HFFc6 (cell line): ENCODE measurements around the gene COX4I1. TPM values are rescaled to one million over a fixed set of nuclear protein-coding genes. Genes with fewer than 3 reads are reported as not detected.

Experiments
- DNase-seq: peaks from one replicate; pipeline ENCODE4 v3.0.0-alpha.2; 2018
- H3K27ac Mint-ChIP-seq: 2 replicates; pipeline ENCODE4 v1.8.0; 2020; ENCODE audit warnings: mild to moderate bottlenecking, mixed read lengths
- H3K27me3 Mint-ChIP-seq: 2 replicates; pipeline ENCODE4 v1.8.0; 2021; ENCODE audit warnings: mild to moderate bottlenecking, moderate library complexity, mixed read lengths; ENCODE audit not compliant: insufficient read depth
- H3K36me3 Mint-ChIP-seq: 2 replicates; pipeline ENCODE4 v1.8.0; 2021; ENCODE audit warnings: low read depth, mixed read lengths
- H3K4me1 Mint-ChIP-seq: 2 replicates; pipeline ENCODE4 v1.8.0; 2020; ENCODE audit warnings: low read depth, mixed read lengths
- H3K4me3 Mint-ChIP-seq: 2 replicates; pipeline ENCODE4 v1.8.0; 2020; ENCODE audit warnings: mild to moderate bottlenecking, moderate library complexity, mixed read lengths
- H3K9me3 Mint-ChIP-seq: 2 replicates; pipeline ENCODE4 v1.8.0; 2020; ENCODE audit warnings: mild to moderate bottlenecking, mixed read lengths
- total RNA-seq, 6 experiments: library from RNA; stranded (reverse); fragmentation: NEBNext Ultra II Directional; extraction: Animal tissue kit (Norgen Biotek cat#: 25700); gene quantifications; 2 replicates in 1 of 6; 3 replicates in 5 of 6; pipeline ENCODE4 v1.2.3, GENCODE V29; 2021
- TF ChIP-seq, protein P1 (sequence below): fragments of 200-600 bp; sonication (generic); IDR thresholded peaks from 2 replicates; pipeline ENCODE4 v1.5.0; 2021; ENCODE audit warnings: antibody characterized with exemption, mild to moderate bottlenecking

Gene COX4I1
- total RNA-seq, 6 experiments from 2014 or later, result 427 to 518 (median 497) TPM

DNA sequence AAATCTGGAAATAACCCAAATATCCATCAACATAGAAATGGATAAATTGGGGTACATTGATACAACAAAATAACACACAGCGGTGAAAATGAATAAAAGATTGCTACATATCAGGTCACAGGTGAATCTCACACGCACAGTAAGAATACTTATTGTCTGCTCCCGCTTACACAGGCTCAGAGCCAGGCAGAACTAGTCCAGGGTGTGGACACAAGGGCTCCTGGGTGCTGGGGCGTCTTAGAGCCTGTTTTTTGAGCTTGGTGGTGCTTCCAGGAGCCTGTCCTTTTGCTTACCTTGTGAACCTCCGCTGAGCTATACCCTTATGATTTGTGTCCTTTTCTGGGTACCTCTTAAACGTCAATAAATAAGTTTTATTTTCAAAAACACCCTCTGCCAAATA is 28.8 kb upstream of the COX4I1 start:
- Mint-ChIP-seq H3K4me1 (peaks cover 24% of the 10 kb centered on the region), H3K9me3 (no peaks in the 10 kb centered on the region), H3K36me3 (no peaks in the 10 kb centered on the region), H3K4me3 (no peak overlapping the region), H3K27ac (no peak overlapping the region), H3K27me3 (peaks cover 1% of the 10 kb centered on the region)
- TF ChIP-seq, protein P1, sequence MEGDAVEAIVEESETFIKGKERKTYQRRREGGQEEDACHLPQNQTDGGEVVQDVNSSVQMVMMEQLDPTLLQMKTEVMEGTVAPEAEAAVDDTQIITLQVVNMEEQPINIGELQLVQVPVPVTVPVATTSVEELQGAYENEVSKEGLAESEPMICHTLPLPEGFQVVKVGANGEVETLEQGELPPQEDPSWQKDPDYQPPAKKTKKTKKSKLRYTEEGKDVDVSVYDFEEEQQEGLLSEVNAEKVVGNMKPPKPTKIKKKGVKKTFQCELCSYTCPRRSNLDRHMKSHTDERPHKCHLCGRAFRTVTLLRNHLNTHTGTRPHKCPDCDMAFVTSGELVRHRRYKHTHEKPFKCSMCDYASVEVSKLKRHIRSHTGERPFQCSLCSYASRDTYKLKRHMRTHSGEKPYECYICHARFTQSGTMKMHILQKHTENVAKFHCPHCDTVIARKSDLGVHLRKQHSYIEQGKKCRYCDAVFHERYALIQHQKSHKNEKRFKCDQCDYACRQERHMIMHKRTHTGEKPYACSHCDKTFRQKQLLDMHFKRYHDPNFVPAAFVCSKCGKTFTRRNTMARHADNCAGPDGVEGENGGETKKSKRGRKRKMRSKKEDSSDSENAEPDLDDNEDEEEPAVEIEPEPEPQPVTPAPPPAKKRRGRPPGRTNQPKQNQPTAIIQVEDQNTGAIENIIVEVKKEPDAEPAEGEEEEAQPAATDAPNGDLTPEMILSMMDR, result no peak
- DNase-seq, result no peak

DNA sequence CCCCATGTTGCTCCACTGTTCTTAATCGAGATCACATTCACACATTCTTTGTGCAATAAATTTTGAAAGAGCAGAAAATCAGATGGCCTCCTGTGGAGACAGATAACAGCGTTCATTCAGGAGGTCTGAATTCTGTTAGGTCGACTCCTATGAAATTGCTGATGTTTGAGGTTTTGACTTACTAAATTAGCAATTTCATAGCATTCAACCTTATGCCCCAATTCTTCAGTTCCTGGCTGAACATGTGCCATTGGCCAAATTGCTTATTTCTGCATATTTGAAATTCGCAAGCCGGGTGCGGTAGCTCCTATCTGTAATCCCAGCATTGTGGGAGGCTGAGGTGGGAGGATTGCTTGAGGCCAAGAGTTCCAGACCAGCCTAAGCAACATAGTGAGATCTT is 26.5 kb upstream of the COX4I1 start:
- DNase-seq, result no peak
- H3K27ac Mint-ChIP-seq, result no peak overlapping the region
- H3K27me3 Mint-ChIP-seq, result peaks cover 1% of the 10 kb centered on the region; the same call in 1 of the 2 replicates
- TF ChIP-seq, protein P1, result no peak
- H3K4me3 Mint-ChIP-seq, result no peak overlapping the region
- peaks cover 14% of the 10 kb centered on the region for H3K4me1 Mint-ChIP-seq
- H3K36me3 Mint-ChIP-seq, result peaks cover 8% of the 10 kb centered on the region; the same call in 1 of the 2 replicates
- no peaks in the 10 kb centered on the region for H3K9me3 Mint-ChIP-seq

GRCh38 chr16:85774136-85774535 is 25.4 kb upstream of the COX4I1 start:
- DNase-seq, result no peak
- H3K27me3 Mint-ChIP-seq, result peaks cover 1% of the 10 kb centered on the region; the same call in 1 of the 2 replicates
- TF ChIP-seq, protein P1, result no peak
- no peaks in the 10 kb centered on the region for H3K9me3 Mint-ChIP-seq
- peaks cover 19% of the 10 kb centered on the region for H3K4me1 Mint-ChIP-seq
- no peak overlapping the region for H3K4me3 Mint-ChIP-seq
- no peak overlapping the region for H3K27ac Mint-ChIP-seq
- H3K36me3 Mint-ChIP-seq, result peaks cover 19% of the 10 kb centered on the region; the same call in 1 of the 2 replicates

GRCh38 chr16:85774811-85775210 is 24.7 kb upstream of the COX4I1 start:
- TF ChIP-seq, protein P1, result no peak
- no peak overlapping the region for H3K4me3 Mint-ChIP-seq

DNA sequence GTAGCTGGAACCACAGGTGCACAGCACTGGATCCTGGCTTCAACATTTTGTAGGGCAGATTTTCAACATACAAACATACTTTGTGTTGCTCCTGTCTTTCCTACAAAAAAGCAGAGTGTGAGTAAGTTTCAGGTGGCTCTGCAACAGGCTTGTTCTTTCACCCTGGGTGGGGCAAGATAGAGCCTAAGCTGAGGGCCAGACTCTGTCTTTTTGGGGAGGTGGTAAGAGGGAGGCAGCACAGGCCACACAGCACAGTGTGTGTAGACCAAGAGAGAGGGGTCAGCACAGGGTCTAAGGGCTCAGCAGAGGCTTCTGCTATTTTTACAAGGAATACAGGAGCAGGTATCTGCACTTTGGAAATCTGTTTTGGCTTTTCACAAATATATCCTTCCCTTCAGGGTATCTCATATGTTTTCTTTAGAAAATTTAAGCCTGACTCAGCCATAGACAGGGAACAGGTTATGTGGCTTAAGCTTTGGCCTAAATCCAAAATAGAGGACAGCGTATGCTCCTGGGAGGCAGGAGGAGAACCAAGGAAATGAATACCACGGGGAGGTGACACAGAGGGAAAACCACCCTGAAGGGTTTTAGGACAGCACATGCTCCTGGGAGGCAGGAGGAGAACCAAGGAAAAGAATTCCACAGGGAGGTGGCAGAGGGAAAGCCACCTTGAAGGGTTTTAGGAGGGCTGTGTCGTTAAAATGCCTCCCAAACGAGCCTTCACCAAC is 21.7 kb upstream of the COX4I1 start:
- peak; percentile 79 for DNase-seq
- TF ChIP-seq, protein P1, result no peak
- H3K27me3 Mint-ChIP-seq, result peaks cover 1% of the 10 kb centered on the region; the same call in 1 of the 2 replicates
- peaks cover 29% of the 10 kb centered on the region for H3K4me1 Mint-ChIP-seq
- H3K27ac Mint-ChIP-seq, result peak overlapping the region; percentile 70
- no peak overlapping the region for H3K4me3 Mint-ChIP-seq
- peaks cover 33% of the 10 kb centered on the region; the same call in 1 of the 2 replicates for H3K36me3 Mint-ChIP-seq
- H3K9me3 Mint-ChIP-seq, result no peaks in the 10 kb centered on the region

More at GRCh38 chr16:85774811-85775210, 24.7 kb upstream of the COX4I1 start:
- peaks cover 20% of the 10 kb centered on the region for H3K4me1 Mint-ChIP-seq
- H3K9me3 Mint-ChIP-seq, result no peaks in the 10 kb centered on the region
- DNase-seq, result no peak
- peaks cover 25% of the 10 kb centered on the region; the same call in 1 of the 2 replicates for H3K36me3 Mint-ChIP-seq
- peaks cover 1% of the 10 kb centered on the region; the same call in 1 of the 2 replicates for H3K27me3 Mint-ChIP-seq
- H3K27ac Mint-ChIP-seq, result no peak overlapping the region
